H9 (cell line): Measurements from ENCODE around the gene PRKAR1A. TPM values are rescaled to one million over a fixed set of nuclear protein-coding genes. Genes with fewer than 3 reads are reported as not detected.

Source experiments
- DNase-seq: peaks from one replicate; pipeline ENCODE4 v3.0.0-alpha.2; 2017
- H2AFZ ChIP-seq: one replicate; pipeline ENCODE4 v1.6.1; 2013; ENCODE audit warnings: mild to moderate bottlenecking, low read length, control low read depth, moderate library complexity
- H2AK5ac ChIP-seq: 2 replicates; pipeline ENCODE4 v1.6.1; 2013; ENCODE audit warnings: low read length, control low read depth, mixed read lengths; ENCODE audit not compliant: insufficient read length
- H2BK120ac ChIP-seq: one replicate; pipeline ENCODE4 v1.6.1; 2013; ENCODE audit warnings: low read depth, mild to moderate bottlenecking, low read length, control low read depth, inconsistent platforms; ENCODE audit not compliant: poor library complexity, severe bottlenecking
- H2BK12ac ChIP-seq: 2 replicates; pipeline ENCODE4 v1.6.1; 2013; ENCODE audit warnings: low read length, control low read depth, mixed read lengths, low read depth; ENCODE audit not compliant: insufficient read length
- H2BK15ac ChIP-seq: 2 replicates; pipeline ENCODE4 v1.6.1; 2013; ENCODE audit warnings: low read depth, low read length, control low read depth
- H2BK20ac ChIP-seq: one replicate; pipeline ENCODE4 v1.6.1; 2013; ENCODE audit warnings: low read depth, mild to moderate bottlenecking, low read length, control low read depth, inconsistent platforms; ENCODE audit not compliant: poor library complexity, severe bottlenecking
- H2BK5ac ChIP-seq: 2 replicates; pipeline ENCODE4 v1.6.1; 2013; ENCODE audit warnings: low read length, control low read depth, mixed read lengths; ENCODE audit not compliant: insufficient read length
- H3K14ac ChIP-seq: 2 replicates; pipeline ENCODE4 v1.6.1; 2013; ENCODE audit warnings: low read length, control low read depth; ENCODE audit not compliant: insufficient read depth
- H3K18ac ChIP-seq: 2 replicates; pipeline ENCODE4 v1.6.1; 2013; ENCODE audit warnings: low read depth, mild to moderate bottlenecking, mixed read lengths, low read length, control low read depth; ENCODE audit not compliant: insufficient read length
- H3K23ac ChIP-seq: 2 replicates; pipeline ENCODE4 v1.6.1; 2013; ENCODE audit warnings: low read length, control low read depth, mixed read lengths, low read depth; ENCODE audit not compliant: insufficient read length
- H3K23me2 ChIP-seq: 2 replicates; pipeline ENCODE4 v1.6.1; 2013; ENCODE audit warnings: low read depth, mild to moderate bottlenecking, mixed read lengths, low read length, control low read depth; ENCODE audit not compliant: insufficient read length, poor library complexity, severe bottlenecking
- H3K27ac ChIP-seq: 2 replicates; pipeline ENCODE4 v1.5.1; 2013; ENCODE audit warnings: low read length, control low read depth, mixed read lengths, low read depth; ENCODE audit not compliant: insufficient read length
- H3K27me3 ChIP-seq: 2 replicates; pipeline ENCODE4 v1.6.1; 2013; ENCODE audit warnings: low read length, control low read depth, inconsistent platforms; ENCODE audit not compliant: insufficient read depth
- H3K4ac ChIP-seq: 2 replicates; pipeline ENCODE4 v1.6.1; 2013; ENCODE audit warnings: low read depth, mild to moderate bottlenecking, control low read depth, inconsistent platforms, low read length, moderate library complexity
- H3K4me1 ChIP-seq: 2 replicates; pipeline ENCODE4 v1.6.1; 2013; ENCODE audit warnings: low read length, control low read depth, inconsistent platforms; ENCODE audit not compliant: insufficient read depth
- H3K4me2 ChIP-seq: 2 replicates; pipeline ENCODE4 v1.6.1; 2013; ENCODE audit warnings: low read length, control low read depth, mixed read lengths; ENCODE audit not compliant: insufficient read length, insufficient read depth
- H3K56ac ChIP-seq: 2 replicates; pipeline ENCODE4 v1.6.1; 2013; ENCODE audit warnings: low read depth, mild to moderate bottlenecking, mixed read lengths, low read length, control low read depth; ENCODE audit not compliant: insufficient read length
- H3K79me1 ChIP-seq: 2 replicates; pipeline ENCODE4 v1.6.1; 2013; ENCODE audit warnings: low read depth, mild to moderate bottlenecking, moderate library complexity, low read length, control low read depth, inconsistent platforms; ENCODE audit not compliant: insufficient read depth, poor library complexity, severe bottlenecking
- H3K79me2 ChIP-seq: 2 replicates; pipeline ENCODE4 v1.6.1; 2013; ENCODE audit warnings: low read length, control low read depth, inconsistent platforms; ENCODE audit not compliant: insufficient read depth
- H3K9ac ChIP-seq: 2 replicates; pipeline ENCODE4 v1.6.1; 2013; ENCODE audit warnings: low read length, control low read depth, mixed read lengths; ENCODE audit not compliant: insufficient read length; ENCODE audit errors: extremely low read depth
- H3K9me3 ChIP-seq: one replicate; pipeline ENCODE4 v1.6.1; 2013; ENCODE audit warnings: low read depth, low read length, inconsistent platforms; ENCODE audit not compliant: control insufficient read depth
- H3T11ph ChIP-seq: one replicate; pipeline ENCODE4 v1.6.1; 2013; ENCODE audit warnings: mild to moderate bottlenecking, low read length, control low read depth, inconsistent platforms
- H4K20me1 ChIP-seq: one replicate; pipeline ENCODE4 v1.6.1; 2013; ENCODE audit not compliant: control insufficient read depth, insufficient read length, insufficient read depth
- H4K5ac ChIP-seq: 2 replicates; pipeline ENCODE4 v1.6.1; 2013; ENCODE audit warnings: low read depth, mild to moderate bottlenecking, mixed read lengths, low read length, control low read depth; ENCODE audit not compliant: insufficient read length
- H4K8ac ChIP-seq: replicated peaks from 2 replicates; pipeline ENCODE4 v1.6.1; 2013; ENCODE audit warnings: low read length, control low read depth, mixed read lengths, low read depth; ENCODE audit not compliant: insufficient read length
- H4K91ac ChIP-seq: 2 replicates; pipeline ENCODE4 v1.6.1; 2013; ENCODE audit warnings: low read depth, mild to moderate bottlenecking, moderate library complexity, mixed read lengths, low read length, control low read depth; ENCODE audit not compliant: insufficient read length
- H3K27ac Mint-ChIP-seq, 3 experiments: 2 replicates in 2 of 3; 3 replicates in 1 of 3; pipeline ENCODE4 v1.8.0; 2020 to 2021; ENCODE audit warnings: mixed read lengths in 3 of 3, mild to moderate bottlenecking in 1 of 3, moderate library complexity in 1 of 3
- H3K27me3 Mint-ChIP-seq: 2 replicates; pipeline ENCODE4 v1.8.0; 2021; ENCODE audit warnings: low read depth, mild to moderate bottlenecking, moderate library complexity, mixed read lengths
- H3K36me3 Mint-ChIP-seq, 3 experiments: 2 replicates in 2 of 3; 3 replicates in 1 of 3; pipeline ENCODE4 v1.8.0; 2020 to 2021; ENCODE audit warnings: low read depth in 3 of 3, mixed read lengths in 3 of 3; ENCODE audit not compliant: insufficient read depth in 1 of 3
- H3K4me1 Mint-ChIP-seq, 2 experiments: 2 replicates each; pipeline ENCODE4 v1.8.0; 2020; ENCODE audit warnings: mixed read lengths in 2 of 2
- H3K4me3 Mint-ChIP-seq, 2 experiments: 2 replicates in 1 of 2; 3 replicates in 1 of 2; pipeline ENCODE4 v1.8.0; 2020 to 2021; ENCODE audit warnings: mild to moderate bottlenecking in 2 of 2, mixed read lengths in 2 of 2, moderate library complexity in 1 of 2
- H3K9me3 Mint-ChIP-seq, 2 experiments: 2 replicates in 1 of 2; 3 replicates in 1 of 2; pipeline ENCODE4 v1.8.0; 2020; ENCODE audit warnings: mild to moderate bottlenecking in 2 of 2, mixed read lengths in 2 of 2, moderate library complexity in 1 of 2
- CTCF ChIP-seq: fragments of 200-600 bp; sonication (generic); conservative IDR thresholded peaks from 3 replicates; pipeline ENCODE4 v1.8.0; 2021; ENCODE audit warnings: antibody characterized with exemption, mild to moderate bottlenecking
- WGBS: extraction: QIAGEN DNeasy Blood & Tissue Kit; methylation state at CpG from one replicate; pipeline ENCODE4 v1.1.7; 2013; ENCODE audit warnings: missing lambda C conversion rate, low lambda C conversion rate, mixed read lengths; ENCODE audit not compliant: insufficient read length; ENCODE audit errors: extremely low coverage; 5-methylcytosine and 5-hydroxymethylcytosine counted together
- total RNA-seq: library from RNA; stranded (reverse); gene quantifications from 2 replicates; pipeline ENCODE4 v1.2.1, GENCODE V29; 2021

PRKAR1A gene
- total RNA-seq, 1 experiment from 2014 or later = 171 TPM

GRCh38 chr17:68497885-68498319, 14.3 kb upstream of the PRKAR1A start:
- no peak overlapping the region for H4K8ac ChIP-seq
- no peaks in the 10 kb centered on the region for H4K20me1 ChIP-seq
- H3K9ac ChIP-seq = no peak overlapping the region
- H3K9me3 ChIP-seq = no peaks in the 10 kb centered on the region
- H3K27ac Mint-ChIP-seq = no peak overlapping the region
- no peak overlapping the region for H2BK120ac ChIP-seq
- no peak overlapping the region for H2BK5ac ChIP-seq
- H2BK12ac ChIP-seq = no peak overlapping the region
- no peak for TF ChIP-seq CTCF
- peaks cover 2 to 6% (median 3%) of the 10 kb centered on the region in 3 experiments; a peak in 4 of 7 replicates for H3K36me3 Mint-ChIP-seq
- no peaks in the 10 kb centered on the region for H3K79me1 ChIP-seq
- no peaks in the 10 kb centered on the region for H3K4me1 ChIP-seq
- no peak overlapping the region for H3K18ac ChIP-seq
- H3K27me3 Mint-ChIP-seq = no peaks in the 10 kb centered on the region; the same call in 1 of the 2 replicates
- H3K27me3 ChIP-seq = no peaks in the 10 kb centered on the region
- H4K5ac ChIP-seq = no peak overlapping the region
- no peak overlapping the region for H4K91ac ChIP-seq
- no peak overlapping the region for H3K27ac ChIP-seq
- no peaks in the 10 kb centered on the region for H3K4me1 Mint-ChIP-seq
- no peak overlapping the region for H3T11ph ChIP-seq
- WGBS = no CpG with 5 or more reads among the region's 3 CpGs
- no peak overlapping the region for H2AFZ ChIP-seq
- H2BK15ac ChIP-seq = no peak overlapping the region
- H3K23me2 ChIP-seq = no peaks in the 10 kb centered on the region
- H3K4ac ChIP-seq = no peak overlapping the region
- DNase-seq = no peak
- H3K9me3 Mint-ChIP-seq = peaks cover 5 to 6% of the 10 kb centered on the region in 2 experiments
- H3K79me2 ChIP-seq = no peaks in the 10 kb centered on the region
- no peak overlapping the region for H3K23ac ChIP-seq
- no peak overlapping the region for H3K56ac ChIP-seq
- no peak overlapping the region for H2BK20ac ChIP-seq
- H3K4me2 ChIP-seq = no peak overlapping the region
- no peak overlapping the region for H3K14ac ChIP-seq
- H2AK5ac ChIP-seq = no peak overlapping the region
- H3K4me3 Mint-ChIP-seq = no peak overlapping the region
